ENCODE results near the gene ZNF670.

DNA sequence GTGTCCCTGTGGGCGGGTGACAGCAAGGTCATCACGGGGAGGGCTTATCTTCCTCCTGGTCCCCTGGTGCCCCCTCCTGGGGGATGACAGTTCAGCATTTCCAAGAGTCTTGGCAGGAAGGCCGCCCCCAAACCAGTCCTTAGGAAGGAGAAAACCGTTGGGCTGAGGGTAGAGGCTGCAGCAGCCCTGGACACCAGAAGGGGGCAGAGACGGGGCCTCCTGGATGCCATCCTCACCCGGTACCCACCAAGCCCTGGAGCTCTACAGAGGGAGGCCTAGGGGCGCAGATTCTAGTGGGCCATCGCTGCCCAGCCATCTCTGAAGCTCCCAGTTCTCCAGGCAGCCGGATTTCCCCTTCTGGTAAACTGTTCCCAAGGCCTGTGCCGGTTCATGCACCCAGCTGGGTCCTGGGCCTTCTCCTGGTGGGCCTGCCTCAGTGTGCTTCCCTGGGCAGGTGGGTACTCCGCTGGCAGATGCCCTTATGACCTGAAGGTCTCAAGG, 40.4 kb upstream of the ZNF670 start:
- no peak for TF ChIP-seq POLR2A (IDR thresholded peaks at IDR 0.05)
- TF ChIP-seq, protein P1, sequence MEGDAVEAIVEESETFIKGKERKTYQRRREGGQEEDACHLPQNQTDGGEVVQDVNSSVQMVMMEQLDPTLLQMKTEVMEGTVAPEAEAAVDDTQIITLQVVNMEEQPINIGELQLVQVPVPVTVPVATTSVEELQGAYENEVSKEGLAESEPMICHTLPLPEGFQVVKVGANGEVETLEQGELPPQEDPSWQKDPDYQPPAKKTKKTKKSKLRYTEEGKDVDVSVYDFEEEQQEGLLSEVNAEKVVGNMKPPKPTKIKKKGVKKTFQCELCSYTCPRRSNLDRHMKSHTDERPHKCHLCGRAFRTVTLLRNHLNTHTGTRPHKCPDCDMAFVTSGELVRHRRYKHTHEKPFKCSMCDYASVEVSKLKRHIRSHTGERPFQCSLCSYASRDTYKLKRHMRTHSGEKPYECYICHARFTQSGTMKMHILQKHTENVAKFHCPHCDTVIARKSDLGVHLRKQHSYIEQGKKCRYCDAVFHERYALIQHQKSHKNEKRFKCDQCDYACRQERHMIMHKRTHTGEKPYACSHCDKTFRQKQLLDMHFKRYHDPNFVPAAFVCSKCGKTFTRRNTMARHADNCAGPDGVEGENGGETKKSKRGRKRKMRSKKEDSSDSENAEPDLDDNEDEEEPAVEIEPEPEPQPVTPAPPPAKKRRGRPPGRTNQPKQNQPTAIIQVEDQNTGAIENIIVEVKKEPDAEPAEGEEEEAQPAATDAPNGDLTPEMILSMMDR (IDR thresholded peaks at IDR 0.05): no peak

All from uterus (tissue), 2 donors.